H1 (cell line): ENCODE measurements around the gene TECPR2. TPM values are rescaled to one million over a fixed set of nuclear protein-coding genes. Genes with fewer than 3 reads are reported as not detected.

Source experiments
- CTCF ChIA-PET: fragments of 300-600 bp; sonication (Branson Sonifier 250); formaldehyde crosslinking; loops from one replicate; lab custom pipeline; 2021; ENCODE audit not compliant: partially characterized antibody; lab: Charles Lee
- POLR2A ChIA-PET: fragments of 300-600 bp; sonication (Branson Sonifier 250); formaldehyde crosslinking; loops from one replicate; lab custom pipeline; 2021; ENCODE audit warnings: inconsistent platforms; ENCODE audit not compliant: partially characterized antibody; lab: Charles Lee
- DNase-seq, 2 experiments: peaks; one replicate each; pipeline versions ENCODE4 v3.0.0 to v3.0.0-alpha.2; 2010 to 2022; ENCODE audit warnings: low spot score in 2 of 2, low read depth in 1 of 2, mixed read lengths in 1 of 2
- FAIRE-seq: peaks from 2 replicates; lab custom pipeline; 2011; peaks lifted over from hg19 to GRCh38; lab: Jason Lieb, UNC
- H2AFZ ChIP-seq: 2 replicates; pipeline ENCODE4 v1.8.1; 2012; ENCODE audit warnings: low read length, inconsistent platforms
- H2AK5ac ChIP-seq: 2 replicates; pipeline ENCODE4 v1.6.1; 2013; ENCODE audit warnings: low read depth, low read length
- H2BK120ac ChIP-seq: replicated peaks from 2 replicates; pipeline ENCODE3; 2013; ENCODE audit warnings: low read depth, low read length, inconsistent platforms
- H2BK12ac ChIP-seq: 2 replicates; pipeline ENCODE4 v1.6.1; 2013; ENCODE audit warnings: low read depth, low read length
- H2BK15ac ChIP-seq: 2 replicates; pipeline ENCODE4 v1.6.1; 2013; ENCODE audit warnings: low read length
- H2BK20ac ChIP-seq: 2 replicates; pipeline ENCODE4 v1.6.1; 2013; ENCODE audit warnings: low read length
- H2BK5ac ChIP-seq: 2 replicates; pipeline ENCODE4 v1.6.1; 2013; ENCODE audit warnings: low read depth, low read length
- H3K14ac ChIP-seq: 2 replicates; pipeline ENCODE4 v1.6.1; 2013; ENCODE audit warnings: inconsistent platforms; ENCODE audit not compliant: insufficient read length
- H3K18ac ChIP-seq: 2 replicates; pipeline ENCODE4 v1.6.1; 2013; ENCODE audit warnings: low read length; ENCODE audit errors: extremely low read depth
- H3K23ac ChIP-seq: 2 replicates; pipeline ENCODE4 v1.6.1; 2013; ENCODE audit warnings: inconsistent platforms; ENCODE audit not compliant: insufficient read length
- H3K23me2 ChIP-seq: 2 replicates; pipeline ENCODE4 v1.6.1; 2013; ENCODE audit warnings: low read depth, low read length
- H3K27ac ChIP-seq: 2 replicates; pipeline ENCODE4 v1.6.1; 2011; ENCODE audit warnings: low read depth, low read length, inconsistent platforms
- H3K27me3 ChIP-seq, 4 experiments: replicated peaks in 1 of 4; 1 replicate in 1 of 4; 2 replicates in 3 of 4; pipeline versions ENCODE4 v1.6.1 to v1.8.1; 2011 to 2013; ENCODE audit warnings: low read length in 3 of 4, mild to moderate bottlenecking in 3 of 4, inconsistent platforms in 2 of 4, mixed read lengths in 2 of 4, moderate library complexity in 1 of 4; ENCODE audit not compliant: control insufficient read depth in 3 of 4, insufficient read depth in 3 of 4; ENCODE audit errors: extremely low read depth in 1 of 4
- H3K36me3 ChIP-seq, 4 experiments: 2 replicates each; pipeline versions ENCODE4 v1.6.1 to v1.8.1; 2011 to 2013; ENCODE audit warnings: mild to moderate bottlenecking in 4 of 4, low read length in 3 of 4, moderate library complexity in 2 of 4, control low read depth in 1 of 4, inconsistent platforms in 1 of 4; ENCODE audit not compliant: insufficient read depth in 4 of 4, control insufficient read depth in 2 of 4
- H3K4ac ChIP-seq: replicated peaks from 2 replicates; pipeline ENCODE3; 2013; ENCODE audit warnings: low read length, low read depth, mixed read lengths, inconsistent platforms; ENCODE audit not compliant: insufficient read length
- H3K4me1 ChIP-seq, 4 experiments: replicated peaks in 1 of 4; 1 replicate in 1 of 4; 2 replicates in 3 of 4; pipeline versions ENCODE4 v1.6.1 to v1.8.1; 2011 to 2013; ENCODE audit warnings: low read length in 3 of 4, inconsistent platforms in 2 of 4, mixed read lengths in 1 of 4; ENCODE audit not compliant: insufficient read depth in 4 of 4, control insufficient read depth in 3 of 4
- H3K4me2 ChIP-seq, 2 experiments: 2 replicates each; pipeline versions ENCODE4 v1.6.1 to v1.8.1; 2011 to 2013; ENCODE audit warnings: low read depth in 2 of 2, low read length in 2 of 2, control low read depth in 1 of 2, inconsistent platforms in 1 of 2, mild to moderate bottlenecking in 1 of 2; ENCODE audit not compliant: insufficient read depth in 1 of 2
- H3K4me3 ChIP-seq, 4 experiments: fragments of 200-600, 300-600 bp in 1 of 4; sonication (generic), shearing (Covaris generic), sonication (Bioruptor Twin) in 1 of 4; 2 replicates each; pipeline versions ENCODE4 v1.5.1 to v1.8.1; 2011 to 2016; ENCODE audit warnings: low read length in 4 of 4, low read depth in 3 of 4, control low read depth in 2 of 4, inconsistent platforms in 2 of 4, mild to moderate bottlenecking in 2 of 4, mixed read lengths in 1 of 4, moderate library complexity in 1 of 4; ENCODE audit not compliant: insufficient read depth in 2 of 4; ENCODE audit errors: extremely low read depth in 1 of 4
- H3K56ac ChIP-seq: replicated peaks from 2 replicates; pipeline ENCODE3; 2013; ENCODE audit warnings: low read depth, mild to moderate bottlenecking, mixed read lengths, low read length, inconsistent platforms; ENCODE audit not compliant: insufficient read length
- H3K79me1 ChIP-seq: 2 replicates; pipeline ENCODE4 v1.6.1; 2013; ENCODE audit warnings: low read depth, low read length, control low read depth
- H3K79me2 ChIP-seq, 2 experiments: 2 replicates each; pipeline versions ENCODE4 v1.6.1 to v1.8.1; 2012 to 2013; ENCODE audit warnings: low read length in 2 of 2, mild to moderate bottlenecking in 2 of 2, inconsistent platforms in 1 of 2; ENCODE audit not compliant: insufficient read depth in 2 of 2, control insufficient read depth in 1 of 2
- H3K9ac ChIP-seq, 4 experiments: replicated peaks in 1 of 4; 1 replicate in 1 of 4; 2 replicates in 3 of 4; pipeline versions ENCODE4 v1.6.1 to v1.8.1; 2011 to 2013; ENCODE audit warnings: low read depth in 3 of 4, low read length in 3 of 4, control low read depth in 2 of 4, mild to moderate bottlenecking in 2 of 4, moderate library complexity in 2 of 4, inconsistent platforms in 1 of 4; ENCODE audit errors: extremely low read depth in 1 of 4
- H3K9me3 ChIP-seq, 2 experiments: 2 replicates each; pipeline versions ENCODE4 v1.6.1 to v1.8.1; 2012 to 2013; ENCODE audit warnings: mild to moderate bottlenecking in 2 of 2, moderate library complexity in 2 of 2, control low read depth in 1 of 2, inconsistent platforms in 1 of 2, low read depth in 1 of 2, low read length in 1 of 2, mixed read lengths in 1 of 2; ENCODE audit not compliant: insufficient read depth in 2 of 2
- H4K20me1 ChIP-seq, 2 experiments: replicated peaks in 1 of 2; 2 replicates each; pipeline versions ENCODE3 to v1.8.1; 2011 to 2013; ENCODE audit warnings: inconsistent platforms in 2 of 2, low read length in 2 of 2, mild to moderate bottlenecking in 1 of 2; ENCODE audit not compliant: insufficient read depth in 2 of 2, control insufficient read depth in 1 of 2
- H4K5ac ChIP-seq: 2 replicates; pipeline ENCODE4 v1.6.1; 2013; ENCODE audit warnings: low read length, low read depth, mixed read lengths, inconsistent platforms; ENCODE audit not compliant: insufficient read length
- H4K8ac ChIP-seq: 2 replicates; pipeline ENCODE4 v1.8.0; 2013; ENCODE audit warnings: mild to moderate bottlenecking, moderate library complexity, low read length, inconsistent platforms; ENCODE audit not compliant: insufficient read depth; ENCODE audit errors: extremely low read depth
- H4K91ac ChIP-seq: replicated peaks from 2 replicates; pipeline ENCODE3; 2013; ENCODE audit warnings: low read length, mixed read lengths, inconsistent platforms; ENCODE audit not compliant: insufficient read length
- CTBP2 ChIP-seq: IDR thresholded peaks from 2 replicates; pipeline ENCODE4 v1.7.0; 2011; ENCODE audit warnings: borderline replicate concordance, mild to moderate bottlenecking, moderate library complexity, mixed read lengths, low read length; ENCODE audit not compliant: insufficient read depth, insufficient read length
- WGBS, 2 experiments: shearing (Covaris generic) in 1 of 2; methylation state at CpG; one replicate each; pipeline versions ENCODE4 v1.1.6 to v1.1.7; 2013 to 2015; ENCODE audit warnings: low lambda C conversion rate in 2 of 2, mixed read lengths in 2 of 2, inconsistent platforms in 1 of 2, low coverage in 1 of 2, missing lambda C conversion rate in 1 of 2; ENCODE audit not compliant: insufficient replicate concordance in 2 of 2, insufficient coverage in 1 of 2, insufficient read length in 1 of 2; ENCODE audit errors: extremely low coverage in 1 of 2, missing lambda C conversion rate in 1 of 2; 5-methylcytosine and 5-hydroxymethylcytosine counted together
- polyA plus RNA-seq, 7 experiments: library from polyadenylated mRNA; depleted of rRNA in 3 of 7; stranded (reverse) in 5 of 7; unstranded in 2 of 7; fragments of >200 nt in 5 of 7; fragments of 200-250 nt in 2 of 7; gene quantifications; 1 replicate in 5 of 7; 2 replicates in 1 of 7; 4 replicates in 1 of 7; pipeline versions ENCODE4 v1.2.1 to v1.2.3, GENCODE V29; 2011 to 2013; ENCODE audit warnings: missing spikeins in 2 of 7, mixed read lengths in 2 of 7
- total RNA-seq: library from RNA; stranded (reverse); fragmentation: NEBNext Ultra II Directional; extraction: Animal tissue kit (Norgen Biotek cat#: 25700); gene quantifications from 2 replicates; pipeline ENCODE4 v1.2.1, GENCODE V29; 2021

The TECPR2 gene
- total and polyA plus RNA-seq, 2 of the 8 experiments (the other 6 are each of a cell fraction or from before 2014, with no cell fraction given), result 6.8 to 19.4 TPM

DNA sequence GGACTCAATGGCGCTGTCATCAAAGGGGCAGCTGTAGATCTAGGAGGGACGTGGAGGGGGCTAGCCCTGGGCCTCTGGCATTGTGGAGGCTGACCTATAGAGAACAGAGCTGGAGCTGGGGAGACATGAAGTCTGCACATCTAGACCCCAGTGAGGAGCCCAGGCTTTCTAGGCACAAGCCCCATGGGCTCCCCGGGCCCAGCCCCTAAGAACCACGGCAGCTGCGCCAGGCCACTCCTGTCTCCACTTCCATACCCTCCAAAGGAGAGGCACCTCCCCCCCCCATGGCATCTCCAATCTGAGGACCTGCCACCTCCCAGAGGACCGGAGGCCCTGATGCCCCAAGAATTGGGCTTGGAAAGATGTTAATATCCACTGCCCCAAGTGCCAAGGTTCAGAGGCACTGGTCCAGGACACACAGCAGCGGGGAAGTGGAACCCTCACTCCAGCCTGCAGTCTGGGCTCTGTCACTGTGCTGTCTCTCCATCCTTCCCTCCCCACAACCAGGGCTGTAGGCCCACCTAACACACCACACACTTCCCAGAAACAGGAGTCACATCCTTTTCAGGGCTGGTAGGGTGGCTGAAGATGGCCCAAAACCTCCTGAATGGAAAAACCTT is 142.4 kb downstream of the TECPR2 start:
- Histone ChIP-seq H4K20me1 (peaks cover 0 to 1% of the 10 kb centered on the region in 2 experiments), H3K36me3 (peaks cover 0 to 13% (median 6%) of the 10 kb centered on the region in 4 experiments; a peak in 6 of 8 replicates), H3K9ac (no peak overlapping the region), H3K79me1 (peaks cover 5% of the 10 kb centered on the region; the same call in 1 of the 2 replicates), H3K4ac (no peak overlapping the region), H3K18ac (no peak overlapping the region), H3K9me3 (no peaks in the 10 kb centered on the region), H3K27ac (no peak overlapping the region), H2BK15ac (no peak overlapping the region), H2AK5ac (no peak overlapping the region), H4K5ac (no peak overlapping the region), H3K4me1 (peaks cover 0 to 8% (median 3%) of the 10 kb centered on the region in 4 experiments; a peak in 4 of 7 replicates), H2AFZ (no peak overlapping the region), H4K91ac (no peak overlapping the region), H2BK12ac (no peak overlapping the region), H3K4me2 (no peak overlapping the region), H3K14ac (no peak overlapping the region), H2BK20ac (no peak overlapping the region), H2BK120ac (no peak overlapping the region), H3K79me2 (no peaks in the 10 kb centered on the region), H2BK5ac (no peak overlapping the region), H3K27me3 (no peaks in the 10 kb centered on the region), H4K8ac (no peak overlapping the region; the same call in 1 of the 2 replicates), H3K23me2 (peaks cover 10% of the 10 kb centered on the region; the same call in 1 of the 2 replicates), H3K56ac (no peak overlapping the region), H3K4me3 (no peak overlapping the region), H3K23ac (no peak overlapping the region)
- DNase-seq, result no peak
- 83% methylated on average over 4 of the region's 7 CpGs; no CpG with 5 or more reads in 1 of the 2 experiments for WGBS, 2 experiments
- FAIRE-seq, result no peak
- POLR2A ChIA-PET, result interaction anchor here (1.3 kb wide), 1 partner anchor 11 kb away, joined by 3 read pairs; no protein-coding TSS in a partner anchor
- CTCF ChIA-PET, result interaction anchor here (0.8 kb wide), 2 partner anchors 11 to 67 kb away, joined by 3 read pairs; no protein-coding TSS in a partner anchor
- TF ChIP-seq CTBP2, result no peak
